ENCODE data around the gene ITGB8.
"Not testable (repeated sequence)": the region's sequence is repeated elsewhere in the genome, so short reads cannot be mapped to it uniquely, and the experiment has no call there.

Gene ITGB8

GRCh38 chr7:20383351-20383750, 52.7 kb downstream of the ITGB8 start:
- DNase-seq (ENCODE audit: low spot score), result no peak

GRCh38 chr7:20385126-20385525, 54.4 kb downstream of the ITGB8 start:
- no peak for DNase-seq (ENCODE audit: low spot score)

DNA sequence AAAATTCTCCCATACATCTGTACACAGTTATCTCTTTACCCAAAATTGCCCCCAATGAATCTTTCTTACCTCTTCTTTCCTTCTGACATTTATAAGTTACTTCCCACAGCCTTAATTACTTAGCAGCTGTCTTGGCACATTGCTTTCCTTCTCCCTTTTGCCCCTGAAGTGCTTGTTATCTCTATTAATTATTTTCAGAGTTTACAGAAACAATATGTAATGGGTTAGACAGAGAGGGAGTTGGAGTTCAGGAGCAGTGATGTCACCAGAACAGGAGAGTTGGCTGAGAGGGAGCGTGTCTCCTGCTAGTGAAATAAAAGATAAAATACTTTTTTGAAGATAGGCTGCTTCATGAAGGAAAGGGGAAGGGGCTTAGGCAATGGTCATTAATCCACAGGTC, 57.4 kb downstream of the ITGB8 start:
- DNase-seq (ENCODE audit: low spot score), result no peak

- not testable (repeated sequence) for DNase-seq (ENCODE audit: low spot score)
Measured at GRCh38 chr7:20389192-20389591, 58.5 kb downstream of the ITGB8 start.

DNA sequence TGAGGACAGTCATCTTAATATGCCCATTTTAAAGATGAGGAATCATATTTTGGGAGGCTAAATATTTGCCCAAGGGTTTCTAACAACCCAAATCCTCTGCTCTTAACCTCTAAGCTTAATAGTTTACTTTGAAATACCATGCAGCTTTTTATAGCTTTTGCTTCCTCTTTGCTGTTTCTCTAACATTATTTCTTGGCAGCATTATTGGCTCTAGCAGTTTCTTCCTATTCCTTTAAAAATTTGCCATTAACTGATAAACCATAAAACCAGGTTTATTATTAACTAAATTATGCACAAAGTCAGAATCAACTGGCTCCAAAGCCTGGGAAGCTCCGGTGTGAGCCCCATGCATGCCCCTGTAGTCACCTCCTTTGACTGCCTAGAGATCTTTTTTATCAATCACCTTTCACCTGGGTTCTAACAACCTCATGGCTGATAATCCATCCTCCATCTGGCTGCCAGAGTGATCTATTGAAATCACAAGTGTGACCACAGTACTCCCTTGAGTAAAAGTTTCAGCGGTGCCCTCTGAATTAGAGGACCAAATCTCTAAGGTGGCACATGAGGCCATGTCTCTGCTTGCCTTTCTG, 62.4 kb downstream of the ITGB8 start:
- no peak for DNase-seq (ENCODE audit: low spot score)

GRCh38 chr7:20393616-20394015, 62.9 kb downstream of the ITGB8 start:
- DNase-seq (ENCODE audit: low spot score), result no peak

- DNase-seq (ENCODE audit: low spot score), result no peak
Measured at GRCh38 chr7:20394284-20394683, 63.6 kb downstream of the ITGB8 start.

DNA sequence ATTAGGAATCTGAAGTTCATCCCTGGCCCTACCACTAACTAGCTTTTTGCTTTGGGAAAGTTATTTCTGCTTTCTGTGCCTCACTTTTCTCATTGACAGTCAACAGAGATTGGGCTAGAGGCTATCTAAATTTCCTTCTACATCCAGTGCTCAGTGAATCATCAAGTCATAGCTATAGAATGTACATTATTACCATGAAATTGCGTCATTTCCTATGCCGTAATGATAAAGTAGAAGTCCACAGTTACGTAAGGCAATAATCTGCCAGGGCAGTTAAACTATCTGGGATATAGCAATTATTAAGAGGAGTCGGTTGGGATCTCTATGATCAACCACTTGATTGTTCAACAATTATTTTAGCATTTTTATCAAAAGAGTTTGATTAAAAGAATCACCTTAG, 64.4 kb downstream of the ITGB8 start:
- DNase-seq (ENCODE audit: low spot score), result no peak

GRCh38 chr7:20395511-20395910, 64.8 kb downstream of the ITGB8 start:
- no peak for DNase-seq (ENCODE audit: low spot score)

DNA sequence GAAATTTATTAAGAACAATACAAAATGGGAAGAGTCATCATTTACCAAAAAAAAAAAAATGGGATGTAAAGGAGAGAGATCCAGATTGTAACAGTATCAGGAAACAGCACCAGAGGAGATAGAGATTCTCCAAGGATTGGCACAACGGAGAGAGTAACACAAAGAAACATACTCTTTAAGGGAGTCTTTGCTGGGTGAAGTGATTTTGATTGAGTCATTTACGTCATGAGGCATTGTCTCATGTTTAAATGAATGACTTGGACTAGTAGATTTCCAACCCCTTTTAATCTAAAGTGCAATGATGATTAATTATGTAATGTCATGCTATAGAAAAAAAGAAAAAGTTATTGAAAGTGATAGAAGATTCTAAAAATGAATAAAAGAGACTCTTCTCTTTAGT, 68.8 kb downstream of the ITGB8 start:
- DNase-seq (ENCODE audit: low spot score), result no peak

DNA sequence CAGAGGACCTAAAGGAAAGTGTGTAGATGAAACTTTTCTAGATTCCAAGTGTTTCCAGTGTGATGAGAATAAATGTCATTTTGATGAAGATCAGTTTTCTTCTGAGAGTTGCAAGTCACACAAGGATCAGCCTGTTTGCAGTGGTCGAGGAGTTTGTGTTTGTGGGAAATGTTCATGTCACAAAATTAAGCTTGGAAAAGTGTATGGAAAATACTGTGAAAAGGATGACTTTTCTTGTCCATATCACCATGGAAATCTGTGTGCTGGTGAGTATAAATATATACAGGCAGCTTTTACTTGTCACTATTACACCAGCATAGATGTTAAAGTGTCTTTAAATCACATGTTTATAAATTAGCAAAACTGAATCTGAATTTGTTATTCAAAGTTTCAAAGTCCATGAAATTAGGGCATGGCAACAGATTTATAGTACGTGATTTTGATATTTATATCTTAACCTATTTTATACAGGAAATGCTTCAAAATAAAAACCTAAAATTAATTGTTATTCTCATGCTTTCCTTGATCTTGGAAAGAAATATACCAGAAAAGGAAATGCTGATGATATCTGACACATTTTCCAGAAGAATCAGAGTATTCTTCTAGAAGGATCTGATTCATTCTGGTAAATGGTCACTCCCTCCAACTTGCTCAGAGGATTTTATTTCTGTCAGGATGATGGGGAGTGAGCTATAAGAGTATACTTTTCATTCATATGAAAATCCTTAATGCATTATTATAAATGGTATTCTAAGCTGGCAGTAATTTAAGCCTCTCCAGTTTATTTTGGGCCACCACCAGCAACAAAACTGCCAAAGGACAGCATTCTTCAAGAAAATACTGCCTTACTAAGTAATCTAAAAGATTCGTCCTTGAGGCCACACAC, 71.4 kb downstream of the ITGB8 start:
- no peak for DNase-seq (ENCODE audit: low spot score)

DNA sequence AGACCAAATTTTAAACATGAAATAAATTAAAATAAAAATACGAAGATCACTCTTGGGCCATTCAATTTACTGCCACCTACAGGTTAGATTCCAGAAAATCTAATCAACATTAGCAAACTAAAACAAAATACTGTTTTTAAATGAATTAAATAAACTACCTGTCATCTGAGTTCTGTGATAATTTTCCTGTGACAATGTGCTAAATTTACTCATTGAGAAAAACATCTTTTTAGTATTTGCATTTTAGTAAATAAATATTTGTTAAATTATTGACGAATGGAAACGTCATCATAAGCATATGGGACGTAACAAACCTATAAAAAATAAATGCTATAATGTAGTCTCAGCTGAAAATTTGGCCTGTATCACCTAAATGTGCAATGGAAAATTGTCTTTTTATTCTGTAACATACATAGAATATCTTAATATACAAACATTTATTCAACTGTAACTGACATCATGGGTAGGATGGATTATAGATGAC, 72.1 kb downstream of the ITGB8 start:
- DNase-seq (ENCODE audit: low spot score), result no peak

- DNase-seq (ENCODE audit: low spot score), result no peak
Measured at GRCh38 chr7:20403331-20403730, 72.6 kb downstream of the ITGB8 start.

- no peak for DNase-seq (ENCODE audit: low spot score)
Measured at GRCh38 chr7:20404320-20404719, 73.6 kb downstream of the ITGB8 start.

DNA sequence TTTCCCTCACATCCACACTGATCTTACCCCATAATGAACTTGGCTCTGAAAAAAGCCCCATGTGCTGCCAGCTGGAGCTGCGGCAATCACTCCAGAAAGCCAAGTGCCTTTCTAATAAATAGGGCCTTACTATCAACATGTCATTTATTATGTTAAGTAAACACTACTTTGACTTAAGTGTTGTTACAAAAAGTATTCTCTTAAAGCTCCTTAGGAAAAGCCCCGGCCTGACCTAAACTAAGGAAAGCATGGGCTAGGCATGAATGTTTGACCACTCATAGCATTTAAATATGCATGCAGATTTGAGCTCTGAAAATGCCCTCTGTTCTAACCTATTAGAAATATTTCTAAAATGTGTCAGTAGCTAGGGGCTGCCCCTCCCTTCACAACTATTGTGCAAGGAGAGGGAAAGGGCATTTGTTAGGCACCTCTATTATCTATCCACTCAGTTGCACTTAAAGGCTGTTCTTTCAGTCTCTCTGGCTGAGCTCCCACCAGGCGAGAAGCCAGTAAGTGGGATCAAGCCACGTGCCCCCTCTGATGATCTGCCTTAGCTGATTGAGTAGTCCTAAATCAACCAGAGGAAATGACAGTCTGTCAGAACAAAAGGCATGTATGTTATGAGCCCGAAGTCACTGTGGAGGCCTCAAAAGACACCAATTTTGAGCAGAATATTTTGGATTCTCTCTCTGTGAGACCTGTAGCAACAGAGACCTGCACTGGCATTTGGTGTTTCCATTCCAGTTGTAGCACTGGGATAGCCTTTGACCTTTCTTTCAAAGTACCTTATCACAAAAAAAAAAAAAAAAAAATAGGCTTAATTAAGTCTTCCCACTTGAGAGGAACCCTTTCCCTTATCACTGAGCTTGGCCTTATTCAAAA, 77.1 kb downstream of the ITGB8 start:
- DNase-seq (ENCODE audit: low spot score), result no peak

GRCh38 chr7:20408467-20408826, 77.7 kb downstream of the ITGB8 start:
- no peak for DNase-seq (ENCODE audit: low spot score)

GRCh38 chr7:20409961-20410360, 79.3 kb downstream of the ITGB8 start:
- no peak for DNase-seq (ENCODE audit: low spot score)

DNA sequence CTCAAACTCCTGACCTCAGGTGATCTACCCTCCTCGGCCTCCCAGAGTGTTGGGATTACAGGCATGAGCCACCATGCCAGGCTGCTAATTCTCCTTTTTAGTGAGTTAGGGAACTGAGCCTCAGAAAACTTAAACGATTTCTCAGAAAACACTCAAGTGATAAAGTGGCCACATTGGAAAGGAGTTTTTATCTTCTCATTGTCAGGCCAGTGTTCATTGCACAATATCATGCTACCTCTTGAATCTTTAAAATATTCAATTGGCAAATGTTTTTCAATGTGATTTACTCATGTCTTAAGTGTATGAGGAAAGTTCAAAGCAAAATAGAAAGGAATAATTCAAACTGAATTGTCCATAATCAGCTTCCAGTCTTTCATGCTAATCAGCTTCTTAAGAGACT, 80.7 kb downstream of the ITGB8 start:
- DNase-seq (ENCODE audit: low spot score), result no peak

DNA sequence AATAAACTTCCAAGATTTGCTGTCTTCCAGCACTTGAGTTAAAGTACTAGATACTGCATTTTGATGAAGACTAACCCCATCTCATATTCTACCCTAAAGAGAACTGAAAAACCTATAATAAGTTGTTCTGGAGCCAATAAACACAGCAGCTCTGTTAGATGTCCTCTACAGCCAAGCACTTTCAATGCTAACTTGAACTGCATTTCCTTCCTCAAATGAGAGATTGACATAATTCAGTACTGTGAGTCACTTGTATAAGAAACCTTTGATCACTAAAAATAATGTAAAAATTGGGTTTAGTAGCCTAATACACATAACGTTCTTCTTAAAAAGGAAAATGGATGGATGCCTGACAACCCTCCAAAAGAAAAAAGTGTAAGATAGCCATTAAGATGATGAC, 81.3 kb downstream of the ITGB8 start:
- no peak for DNase-seq (ENCODE audit: low spot score)

DNA sequence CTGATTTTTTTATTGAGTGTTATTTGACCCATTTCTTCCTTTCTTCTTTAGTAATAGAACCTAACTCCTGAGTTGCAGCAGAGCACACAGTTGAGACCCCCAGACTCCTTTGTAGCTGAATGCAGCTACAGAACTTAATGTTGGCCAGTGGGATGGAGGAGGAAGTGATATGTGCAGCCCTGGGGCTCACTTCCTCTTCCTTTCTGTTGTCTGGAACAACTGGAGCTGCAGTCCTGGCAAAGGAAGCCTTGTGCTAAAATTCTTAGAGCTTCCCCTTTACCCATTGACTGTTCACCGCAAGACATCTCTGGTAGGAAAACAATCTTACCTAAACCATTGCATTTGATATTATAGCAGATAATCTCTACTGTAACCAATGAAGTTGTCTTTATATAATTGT, 86.6 kb downstream of the ITGB8 start:
- no peak for DNase-seq (ENCODE audit: low spot score)

GRCh38 chr7:20417675-20418382, 87.1 kb downstream of the ITGB8 start:
- no peak for DNase-seq (ENCODE audit: low spot score)

- DNase-seq (ENCODE audit: low spot score), result no peak
Measured at GRCh38 chr7:20424500-20424899, 93.8 kb downstream of the ITGB8 start.

Data from hematopoietic multipotent progenitor cell treated with erythropoietin and hydrocortisone succinate and interleukin-3 and kit ligand, for 15 days (in vitro differentiated cells).